H9 (cell line): ENCODE data around the gene ACOX3. TPM values are rescaled to one million over a fixed set of nuclear protein-coding genes. Genes with fewer than 3 reads are reported as not detected.
A peak's percentile ranks its signal among the peaks of the same experiment; 100 is the strongest.

ENCODE experiments used
- DNase-seq: peaks from one replicate; pipeline ENCODE4 v3.0.0-alpha.2; 2017
- H2AFZ ChIP-seq: one replicate; pipeline ENCODE4 v1.6.1; 2013; ENCODE audit warnings: mild to moderate bottlenecking, low read length, control low read depth, moderate library complexity
- H2AK5ac ChIP-seq: 2 replicates; pipeline ENCODE4 v1.6.1; 2013; ENCODE audit warnings: low read length, control low read depth, mixed read lengths; ENCODE audit not compliant: insufficient read length
- H2BK120ac ChIP-seq: one replicate; pipeline ENCODE4 v1.6.1; 2013; ENCODE audit warnings: low read depth, mild to moderate bottlenecking, low read length, control low read depth, inconsistent platforms; ENCODE audit not compliant: poor library complexity, severe bottlenecking
- H2BK12ac ChIP-seq: 2 replicates; pipeline ENCODE4 v1.6.1; 2013; ENCODE audit warnings: low read length, control low read depth, mixed read lengths, low read depth; ENCODE audit not compliant: insufficient read length
- H2BK15ac ChIP-seq: 2 replicates; pipeline ENCODE4 v1.6.1; 2013; ENCODE audit warnings: low read depth, low read length, control low read depth
- H2BK20ac ChIP-seq: one replicate; pipeline ENCODE4 v1.6.1; 2013; ENCODE audit warnings: low read depth, mild to moderate bottlenecking, low read length, control low read depth, inconsistent platforms; ENCODE audit not compliant: poor library complexity, severe bottlenecking
- H2BK5ac ChIP-seq: 2 replicates; pipeline ENCODE4 v1.6.1; 2013; ENCODE audit warnings: low read length, control low read depth, mixed read lengths; ENCODE audit not compliant: insufficient read length
- H3K14ac ChIP-seq: 2 replicates; pipeline ENCODE4 v1.6.1; 2013; ENCODE audit warnings: low read length, control low read depth; ENCODE audit not compliant: insufficient read depth
- H3K18ac ChIP-seq: 2 replicates; pipeline ENCODE4 v1.6.1; 2013; ENCODE audit warnings: low read depth, mild to moderate bottlenecking, mixed read lengths, low read length, control low read depth; ENCODE audit not compliant: insufficient read length
- H3K23ac ChIP-seq: 2 replicates; pipeline ENCODE4 v1.6.1; 2013; ENCODE audit warnings: low read length, control low read depth, mixed read lengths, low read depth; ENCODE audit not compliant: insufficient read length
- H3K23me2 ChIP-seq: 2 replicates; pipeline ENCODE4 v1.6.1; 2013; ENCODE audit warnings: low read depth, mild to moderate bottlenecking, mixed read lengths, low read length, control low read depth; ENCODE audit not compliant: insufficient read length, poor library complexity, severe bottlenecking
- H3K27ac ChIP-seq: 2 replicates; pipeline ENCODE4 v1.5.1; 2013; ENCODE audit warnings: low read length, control low read depth, mixed read lengths, low read depth; ENCODE audit not compliant: insufficient read length
- H3K27me3 ChIP-seq: 2 replicates; pipeline ENCODE4 v1.6.1; 2013; ENCODE audit warnings: low read length, control low read depth, inconsistent platforms; ENCODE audit not compliant: insufficient read depth
- H3K4ac ChIP-seq: 2 replicates; pipeline ENCODE4 v1.6.1; 2013; ENCODE audit warnings: low read depth, mild to moderate bottlenecking, control low read depth, inconsistent platforms, low read length, moderate library complexity
- H3K4me1 ChIP-seq: 2 replicates; pipeline ENCODE4 v1.6.1; 2013; ENCODE audit warnings: low read length, control low read depth, inconsistent platforms; ENCODE audit not compliant: insufficient read depth
- H3K4me2 ChIP-seq: 2 replicates; pipeline ENCODE4 v1.6.1; 2013; ENCODE audit warnings: low read length, control low read depth, mixed read lengths; ENCODE audit not compliant: insufficient read length, insufficient read depth
- H3K56ac ChIP-seq: 2 replicates; pipeline ENCODE4 v1.6.1; 2013; ENCODE audit warnings: low read depth, mild to moderate bottlenecking, mixed read lengths, low read length, control low read depth; ENCODE audit not compliant: insufficient read length
- H3K79me1 ChIP-seq: 2 replicates; pipeline ENCODE4 v1.6.1; 2013; ENCODE audit warnings: low read depth, mild to moderate bottlenecking, moderate library complexity, low read length, control low read depth, inconsistent platforms; ENCODE audit not compliant: insufficient read depth, poor library complexity, severe bottlenecking
- H3K79me2 ChIP-seq: 2 replicates; pipeline ENCODE4 v1.6.1; 2013; ENCODE audit warnings: low read length, control low read depth, inconsistent platforms; ENCODE audit not compliant: insufficient read depth
- H3K9ac ChIP-seq: 2 replicates; pipeline ENCODE4 v1.6.1; 2013; ENCODE audit warnings: low read length, control low read depth, mixed read lengths; ENCODE audit not compliant: insufficient read length; ENCODE audit errors: extremely low read depth
- H3K9me3 ChIP-seq: one replicate; pipeline ENCODE4 v1.6.1; 2013; ENCODE audit warnings: low read depth, low read length, inconsistent platforms; ENCODE audit not compliant: control insufficient read depth
- H3T11ph ChIP-seq: one replicate; pipeline ENCODE4 v1.6.1; 2013; ENCODE audit warnings: mild to moderate bottlenecking, low read length, control low read depth, inconsistent platforms
- H4K20me1 ChIP-seq: one replicate; pipeline ENCODE4 v1.6.1; 2013; ENCODE audit not compliant: control insufficient read depth, insufficient read length, insufficient read depth
- H4K5ac ChIP-seq: 2 replicates; pipeline ENCODE4 v1.6.1; 2013; ENCODE audit warnings: low read depth, mild to moderate bottlenecking, mixed read lengths, low read length, control low read depth; ENCODE audit not compliant: insufficient read length
- H4K8ac ChIP-seq: replicated peaks from 2 replicates; pipeline ENCODE4 v1.6.1; 2013; ENCODE audit warnings: low read length, control low read depth, mixed read lengths, low read depth; ENCODE audit not compliant: insufficient read length
- H4K91ac ChIP-seq: 2 replicates; pipeline ENCODE4 v1.6.1; 2013; ENCODE audit warnings: low read depth, mild to moderate bottlenecking, moderate library complexity, mixed read lengths, low read length, control low read depth; ENCODE audit not compliant: insufficient read length
- H3K27ac Mint-ChIP-seq, 3 experiments: 2 replicates in 2 of 3; 3 replicates in 1 of 3; pipeline ENCODE4 v1.8.0; 2020 to 2021; ENCODE audit warnings: mixed read lengths in 3 of 3, mild to moderate bottlenecking in 1 of 3, moderate library complexity in 1 of 3
- H3K27me3 Mint-ChIP-seq: 2 replicates; pipeline ENCODE4 v1.8.0; 2021; ENCODE audit warnings: low read depth, mild to moderate bottlenecking, moderate library complexity, mixed read lengths
- H3K36me3 Mint-ChIP-seq, 3 experiments: 2 replicates in 2 of 3; 3 replicates in 1 of 3; pipeline ENCODE4 v1.8.0; 2020 to 2021; ENCODE audit warnings: low read depth in 3 of 3, mixed read lengths in 3 of 3; ENCODE audit not compliant: insufficient read depth in 1 of 3
- H3K4me1 Mint-ChIP-seq, 2 experiments: 2 replicates each; pipeline ENCODE4 v1.8.0; 2020; ENCODE audit warnings: mixed read lengths in 2 of 2
- H3K4me3 Mint-ChIP-seq, 2 experiments: 2 replicates in 1 of 2; 3 replicates in 1 of 2; pipeline ENCODE4 v1.8.0; 2020 to 2021; ENCODE audit warnings: mild to moderate bottlenecking in 2 of 2, mixed read lengths in 2 of 2, moderate library complexity in 1 of 2
- H3K9me3 Mint-ChIP-seq, 2 experiments: 2 replicates in 1 of 2; 3 replicates in 1 of 2; pipeline ENCODE4 v1.8.0; 2020; ENCODE audit warnings: mild to moderate bottlenecking in 2 of 2, mixed read lengths in 2 of 2, moderate library complexity in 1 of 2
- WGBS: extraction: QIAGEN DNeasy Blood & Tissue Kit; methylation state at CpG from one replicate; pipeline ENCODE4 v1.1.7; 2013; ENCODE audit warnings: missing lambda C conversion rate, low lambda C conversion rate, mixed read lengths; ENCODE audit not compliant: insufficient read length; ENCODE audit errors: extremely low coverage; 5-methylcytosine and 5-hydroxymethylcytosine counted together
- total RNA-seq: library from RNA; stranded (reverse); gene quantifications from 2 replicates; pipeline ENCODE4 v1.2.1, GENCODE V29; 2021
- TF ChIP-seq, protein P1 (sequence below): fragments of 200-600 bp; sonication (generic); conservative IDR thresholded peaks from 3 replicates; pipeline ENCODE4 v1.8.0; 2021; ENCODE audit warnings: antibody characterized with exemption, mild to moderate bottlenecking

Gene ACOX3
- total RNA-seq, 1 experiment from 2014 or later, result 13.8 TPM

DNA sequence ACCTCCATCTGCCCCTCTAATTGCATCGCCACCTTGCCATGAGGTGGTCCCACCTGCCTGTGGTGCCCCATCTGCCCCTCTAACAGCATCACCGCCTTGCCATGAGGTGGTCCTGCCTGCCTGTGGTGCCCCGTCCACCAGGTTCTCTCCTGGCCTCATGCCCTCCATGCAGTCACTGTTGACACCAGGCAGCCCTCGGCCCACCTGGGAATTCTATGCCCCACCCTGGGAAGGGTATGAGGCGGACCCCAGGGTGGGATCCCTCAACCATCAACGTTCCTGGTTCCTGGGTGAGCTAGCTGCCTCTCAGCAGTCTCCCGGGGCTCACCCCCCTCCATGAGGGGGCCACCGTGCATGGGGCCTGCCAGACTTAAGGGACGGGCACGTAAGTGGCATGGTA lies 38.9 kb downstream of the ACOX3 start:
- Histone ChIP-seq H4K91ac (no peak overlapping the region), H3K9ac (no peak overlapping the region), H4K5ac (no peak overlapping the region), H3K79me1 (no peaks in the 10 kb centered on the region), H2BK120ac (no peak overlapping the region), H3K9me3 (no peaks in the 10 kb centered on the region), H3K14ac (no peak overlapping the region; the same call in 1 of the 2 replicates), H3K4me1 (peaks cover 3% of the 10 kb centered on the region; the same call in 1 of the 2 replicates), H4K8ac (no peak overlapping the region), H2BK20ac (no peak overlapping the region), H2BK15ac (no peak overlapping the region), H3K56ac (no peak overlapping the region), H3K23ac (no peak overlapping the region), H4K20me1 (no peaks in the 10 kb centered on the region), H3K23me2 (no peaks in the 10 kb centered on the region), H3K4ac (no peak overlapping the region), H2AK5ac (no peak overlapping the region), H3K27ac (no peak overlapping the region), H2BK12ac (no peak overlapping the region), H3K18ac (no peak overlapping the region), H3K4me2 (no peak overlapping the region), H3K79me2 (no peaks in the 10 kb centered on the region), H2AFZ (no peak overlapping the region), H3T11ph (no peak overlapping the region), H3K27me3 (no peaks in the 10 kb centered on the region), H2BK5ac (no peak overlapping the region)
- H3K27ac Mint-ChIP-seq, result 0 out of 7 replicates have a peak overlapping the region, but pooled peaks of 2 of the 3 experiments have one; percentile 15 to 51
- no peak for DNase-seq
- H3K4me1 Mint-ChIP-seq, result peaks cover 14 to 20% of the 10 kb centered on the region in 2 experiments
- no peak overlapping the region for H3K4me3 Mint-ChIP-seq
- peaks cover 24 to 29% (median 25%) of the 10 kb centered on the region in 3 experiments for H3K36me3 Mint-ChIP-seq
- H3K27me3 Mint-ChIP-seq, result peaks cover 3% of the 10 kb centered on the region
- TF ChIP-seq, protein P1, sequence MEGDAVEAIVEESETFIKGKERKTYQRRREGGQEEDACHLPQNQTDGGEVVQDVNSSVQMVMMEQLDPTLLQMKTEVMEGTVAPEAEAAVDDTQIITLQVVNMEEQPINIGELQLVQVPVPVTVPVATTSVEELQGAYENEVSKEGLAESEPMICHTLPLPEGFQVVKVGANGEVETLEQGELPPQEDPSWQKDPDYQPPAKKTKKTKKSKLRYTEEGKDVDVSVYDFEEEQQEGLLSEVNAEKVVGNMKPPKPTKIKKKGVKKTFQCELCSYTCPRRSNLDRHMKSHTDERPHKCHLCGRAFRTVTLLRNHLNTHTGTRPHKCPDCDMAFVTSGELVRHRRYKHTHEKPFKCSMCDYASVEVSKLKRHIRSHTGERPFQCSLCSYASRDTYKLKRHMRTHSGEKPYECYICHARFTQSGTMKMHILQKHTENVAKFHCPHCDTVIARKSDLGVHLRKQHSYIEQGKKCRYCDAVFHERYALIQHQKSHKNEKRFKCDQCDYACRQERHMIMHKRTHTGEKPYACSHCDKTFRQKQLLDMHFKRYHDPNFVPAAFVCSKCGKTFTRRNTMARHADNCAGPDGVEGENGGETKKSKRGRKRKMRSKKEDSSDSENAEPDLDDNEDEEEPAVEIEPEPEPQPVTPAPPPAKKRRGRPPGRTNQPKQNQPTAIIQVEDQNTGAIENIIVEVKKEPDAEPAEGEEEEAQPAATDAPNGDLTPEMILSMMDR, result no peak
- WGBS, result no CpG with 5 or more reads among the region's 10 CpGs
- peaks cover 11 to 15% of the 10 kb centered on the region in 2 experiments for H3K9me3 Mint-ChIP-seq
